HepG2 (cell line): Measurements from ENCODE around the gene KRTAP10-6. TPM values are rescaled to one million over a fixed set of nuclear protein-coding genes. Genes with fewer than 3 reads are reported as not detected.

Experiments used
- ATAC-seq: fragments of 200-7000 bp; cut with Tn5 transposase; 3 replicates; pipeline ENCODE4 v1.9.1; 2020; ENCODE audit warnings: mild to moderate bottlenecking, moderate library complexity
- BruUV-seq: library from RNA; stranded (reverse); fragments of 400-500 nt; replicated peaks from 2 replicates; lab custom pipeline; 2021; lab: Mats Ljungman, UMichigan
- CTCF ChIA-PET: fragments of 300-600 bp; formaldehyde crosslinking; extraction: SDS; loops from one replicate; lab custom pipeline; 2021; ENCODE audit warnings: low total read pairs, inconsistent platforms, low intra/inter-chr PET ratio; lab: Yijun Ruan, JAX
- POLR2A ChIA-PET: fragments of 350-600 bp; sonication (Branson Sonifier 250); formaldehyde crosslinking; loops from one replicate; lab custom pipeline; 2020; ENCODE audit warnings: antibody characterized with exemption, inconsistent platforms; lab: Yijun Ruan, JAX
- DNase-seq: peaks from one replicate; pipeline ENCODE4 v3.0.0-alpha.2; 2015; ENCODE audit warnings: low spot score
- FAIRE-seq: peaks from 3 replicates; lab custom pipeline; 2011; peaks lifted over from hg19 to GRCh38; lab: Jason Lieb, UNC
- H2AFZ ChIP-seq: one replicate; pipeline ENCODE4 v1.6.1; 2011; ENCODE audit warnings: low read length, inconsistent platforms
- H3K27ac ChIP-seq: fragments of 300-600 bp; 3 replicates; pipeline ENCODE4 v1.8.0; 2011; ENCODE audit warnings: mixed run types, mild to moderate bottlenecking, mixed read lengths, low read length, inconsistent platforms; ENCODE audit not compliant: insufficient read depth; ENCODE audit errors: extremely low read length
- H3K27me3 ChIP-seq, 2 experiments: fragments of 200-600 bp in 1 of 2; 2 replicates in 1 of 2; 3 replicates in 1 of 2; pipeline versions ENCODE4 v1.6.0 to v1.8.0; 2011; ENCODE audit warnings: low read length in 2 of 2, mild to moderate bottlenecking in 2 of 2, moderate library complexity in 2 of 2, inconsistent platforms in 1 of 2; ENCODE audit not compliant: insufficient read depth in 2 of 2, control insufficient read depth in 1 of 2
- H3K36me3 ChIP-seq, 2 experiments: fragments of 200-600 bp in 1 of 2; replicated peaks in 1 of 2; 2 replicates in 1 of 2; 3 replicates in 1 of 2; pipeline versions ENCODE4 v1.5.1 to v1.8.0; 2011; ENCODE audit warnings: low read length in 2 of 2, inconsistent platforms in 1 of 2; ENCODE audit not compliant: insufficient read depth in 2 of 2, control insufficient read depth in 1 of 2
- H3K4me1 ChIP-seq: 2 replicates; pipeline ENCODE4 v1.5.1; 2012; ENCODE audit warnings: low read length, inconsistent platforms; ENCODE audit not compliant: insufficient read depth
- H3K4me2 ChIP-seq: 2 replicates; pipeline ENCODE4 v1.6.0; 2011; ENCODE audit warnings: low read depth, low read length, inconsistent platforms
- H3K4me3 ChIP-seq, 3 experiments: fragments of 200-600 bp in 1 of 3; sonication (generic), shearing (Covaris generic) in 1 of 3; replicated peaks in 1 of 3; 2 replicates each; pipeline ENCODE4 v1.5.1; 2011 to 2016; ENCODE audit warnings: low read length in 3 of 3, inconsistent platforms in 2 of 3, low read depth in 2 of 3, mild to moderate bottlenecking in 2 of 3, control low read depth in 1 of 3, mixed read lengths in 1 of 3; ENCODE audit not compliant: insufficient read depth in 1 of 3
- H3K79me2 ChIP-seq: one replicate; pipeline ENCODE4 v1.6.1; 2011; ENCODE audit warnings: low read length, inconsistent platforms; ENCODE audit not compliant: insufficient read depth
- H3K9ac ChIP-seq: 2 replicates; pipeline ENCODE4 v1.6.0; 2011; ENCODE audit warnings: mild to moderate bottlenecking, low read depth, low read length, inconsistent platforms; ENCODE audit not compliant: insufficient read depth
- H3K9me3 ChIP-seq: 2 replicates; pipeline ENCODE4 v1.5.1; 2012; ENCODE audit warnings: mild to moderate bottlenecking, low read length
- H4K20me1 ChIP-seq: 2 replicates; pipeline ENCODE4 v1.6.0; 2011; ENCODE audit warnings: inconsistent platforms, mild to moderate bottlenecking, low read length, moderate library complexity; ENCODE audit not compliant: insufficient read depth
- MXI1 ChIP-seq: IDR thresholded peaks from 3 replicates; pipeline ENCODE4 v1.6.1; 2012; ENCODE audit warnings: low read depth, low read length, inconsistent platforms, borderline replicate concordance
- TCF7 ChIP-seq: sonication (generic); IDR thresholded peaks from 2 replicates; pipeline ENCODE4 v1.6.1; 2016; ENCODE audit warnings: antibody characterized with exemption, low read depth
- ZNF251 ChIP-seq: sonication (generic); formaldehyde crosslinking; IDR thresholded peaks from 2 replicates; pipeline ENCODE4 v1.9.0; 2021; ENCODE audit warnings: mild to moderate bottlenecking, missing genetic modification reagents
- WGBS: methylation state at CpG from one replicate; pipeline ENCODE4 v1.1.6; 2017; ENCODE audit warnings: low lambda C conversion rate; 5-methylcytosine and 5-hydroxymethylcytosine counted together
- in situ Hi-C: cut with HindIII; loops from 2 replicates; pipeline ENCODE4 v1.10.0; 2017; ENCODE audit warnings: low pct_unique_long_range_greater_than_20kb; ENCODE audit not compliant: extremely low pct_ligation_motif_present
- intact Hi-C: fragments of 100-400 bp; cut with micrococcal nuclease; formaldehyde crosslinking; loops from one replicate; pipeline ENCODE4 v1.10.0; 2022; ENCODE audit not compliant: unreplicated experiment
- polyA plus RNA-seq, 8 experiments: library from polyadenylated mRNA; depleted of rRNA in 3 of 8; stranded (reverse) in 7 of 8; unstranded in 1 of 8; fragments of >200 nt; fragmentation: Illumina TruSeq in 4 of 8; extraction: Trizol in 4 of 8; gene quantifications; 2 replicates each; pipeline versions ENCODE4 v1.2.1 to v1.2.3, GENCODE V29; 2011 to 2016; ENCODE audit warnings: low read depth in 4 of 8, missing spikeins in 1 of 8, mixed read lengths in 1 of 8; ENCODE audit not compliant: insufficient read depth in 1 of 8
- total RNA-seq, 5 experiments: library from RNA; depleted of rRNA; stranded (reverse); fragments of >200 nt; fragmentation: Illumina TruSeq; extraction: Trizol; gene quantifications; 2 replicates each; pipeline ENCODE4 v1.2.3, GENCODE V29; 2016; ENCODE audit warnings: low read depth in 1 of 5
- TF ChIP-seq, protein P1 (sequence below): sonication (generic); formaldehyde crosslinking; conservative IDR thresholded peaks from 2 replicates; pipeline ENCODE4 v1.4.0; 2020; ENCODE audit warnings: missing genetic modification reagents
- TF ChIP-seq, protein P2 (sequence below): IDR thresholded peaks from 2 replicates; pipeline ENCODE4 v1.6.1; 2016; ENCODE audit warnings: low read depth

KRTAP10-6 gene
- total and polyA plus RNA-seq, 2 of the 13 experiments (the other 11 are each of a cell fraction or from before 2014, with no cell fraction given) = not detected

DNA sequence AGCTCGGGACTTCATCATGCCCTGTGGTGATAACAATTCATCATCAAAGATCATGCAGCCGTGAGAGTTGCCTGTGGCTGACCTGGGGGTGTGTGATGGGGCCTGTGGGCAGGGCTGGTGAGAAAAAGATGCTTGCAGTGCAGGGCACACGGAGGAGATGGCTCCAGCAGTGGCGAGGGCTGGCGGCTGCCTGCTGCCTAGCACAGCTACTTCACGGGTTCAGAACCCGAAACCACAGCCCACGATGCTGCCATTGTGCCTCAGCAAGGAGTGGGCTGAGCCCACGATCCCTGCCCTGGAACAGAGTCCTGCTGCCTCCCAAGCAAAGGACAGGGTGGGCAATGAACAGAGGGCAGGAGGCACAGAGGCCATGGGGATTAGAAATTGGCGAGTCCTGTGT is 34.0 kb upstream of the KRTAP10-6 start:
- Histone ChIP-seq H3K27ac (no peak overlapping the region), H3K27me3 (0 out of 5 replicates have a peak, but pooled peaks cover 0 to 6% of the 10 kb centered on the region in 2 experiments), H3K4me1 (no peaks in the 10 kb centered on the region), H3K9me3 (peaks cover 21% of the 10 kb centered on the region), H3K9ac (no peak overlapping the region), H4K20me1 (no peaks in the 10 kb centered on the region), H3K79me2 (no peaks in the 10 kb centered on the region), H2AFZ (no peak overlapping the region), H3K36me3 (no peaks in the 10 kb centered on the region), H3K4me3 (no peak overlapping the region), H3K4me2 (no peak overlapping the region)
- ChIA-PET POLR2A (no interaction called here), CTCF (no interaction called here)
- in situ Hi-C loops = no loop called here
- intact Hi-C loops = no loop called here
- FAIRE-seq (no peak), ATAC-seq (no peak), DNase-seq (no peak)
- WGBS = 43% methylated on average over 8 of the region's 10 CpGs
- TF ChIP-seq MXI1 (no peak), TCF7 (no peak)
- TF ChIP-seq, protein P1, sequence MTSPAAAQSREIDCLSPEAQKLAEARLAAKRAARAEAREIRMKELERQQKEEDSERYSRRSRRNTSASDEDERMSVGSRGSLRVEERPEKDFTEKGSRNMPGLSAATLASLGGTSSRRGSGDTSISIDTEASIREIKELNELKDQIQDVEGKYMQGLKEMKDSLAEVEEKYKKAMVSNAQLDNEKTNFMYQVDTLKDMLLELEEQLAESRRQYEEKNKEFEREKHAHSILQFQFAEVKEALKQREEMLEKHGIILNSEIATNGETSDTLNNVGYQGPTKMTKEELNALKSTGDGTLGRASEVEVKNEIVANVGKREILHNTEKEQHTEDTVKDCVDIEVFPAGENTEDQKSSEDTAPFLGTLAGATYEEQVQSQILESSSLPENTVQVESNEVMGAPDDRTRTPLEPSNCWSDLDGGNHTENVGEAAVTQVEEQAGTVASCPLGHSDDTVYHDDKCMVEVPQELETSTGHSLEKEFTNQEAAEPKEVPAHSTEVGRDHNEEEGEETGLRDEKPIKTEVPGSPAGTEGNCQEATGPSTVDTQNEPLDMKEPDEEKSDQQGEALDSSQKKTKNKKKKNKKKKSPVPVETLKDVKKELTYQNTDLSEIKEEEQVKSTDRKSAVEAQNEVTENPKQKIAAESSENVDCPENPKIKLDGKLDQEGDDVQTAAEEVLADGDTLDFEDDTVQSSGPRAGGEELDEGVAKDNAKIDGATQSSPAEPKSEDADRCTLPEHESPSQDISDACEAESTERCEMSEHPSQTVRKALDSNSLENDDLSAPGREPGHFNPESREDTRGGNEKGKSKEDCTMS (CRISPR knock-in tag) = no peak
- BruUV-seq = no TSS peak

DNA sequence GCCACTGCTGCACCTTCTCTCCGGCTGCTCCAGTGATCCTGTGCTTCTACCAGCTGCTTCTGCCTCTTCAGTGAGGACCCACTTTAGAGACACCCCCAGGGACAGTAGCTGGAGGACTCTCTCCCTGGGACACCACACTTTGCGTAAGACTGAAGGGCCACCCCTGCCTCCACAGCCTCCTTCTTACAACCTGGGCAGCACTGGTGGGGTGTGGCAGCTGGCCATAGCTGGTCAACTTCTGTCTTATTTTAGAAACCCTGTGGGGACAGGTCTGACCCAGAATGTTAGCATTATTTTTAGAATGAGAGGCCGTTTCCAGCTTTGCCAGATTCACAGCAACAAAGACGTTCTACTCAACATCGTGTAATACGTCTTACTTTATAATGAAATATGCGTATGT is 33.5 kb upstream of the KRTAP10-6 start:
- Histone ChIP-seq H3K79me2 (no peaks in the 10 kb centered on the region), H3K9ac (no peak overlapping the region), H3K36me3 (no peaks in the 10 kb centered on the region), H2AFZ (no peak overlapping the region), H3K27me3 (0 out of 5 replicates have a peak, but pooled peaks cover 0 to 6% of the 10 kb centered on the region in 2 experiments), H3K9me3 (peaks cover 16% of the 10 kb centered on the region), H3K4me1 (no peaks in the 10 kb centered on the region), H3K4me3 (no peak overlapping the region), H3K27ac (no peak overlapping the region), H4K20me1 (no peaks in the 10 kb centered on the region), H3K4me2 (no peak overlapping the region)
- intact Hi-C loops (no loop called here), in situ Hi-C loops (no loop called here)
- DNase-seq = no peak
- BruUV-seq = no TSS peak
- ChIA-PET CTCF (no interaction called here), POLR2A (no interaction called here)
- TF ChIP-seq, protein P2, sequence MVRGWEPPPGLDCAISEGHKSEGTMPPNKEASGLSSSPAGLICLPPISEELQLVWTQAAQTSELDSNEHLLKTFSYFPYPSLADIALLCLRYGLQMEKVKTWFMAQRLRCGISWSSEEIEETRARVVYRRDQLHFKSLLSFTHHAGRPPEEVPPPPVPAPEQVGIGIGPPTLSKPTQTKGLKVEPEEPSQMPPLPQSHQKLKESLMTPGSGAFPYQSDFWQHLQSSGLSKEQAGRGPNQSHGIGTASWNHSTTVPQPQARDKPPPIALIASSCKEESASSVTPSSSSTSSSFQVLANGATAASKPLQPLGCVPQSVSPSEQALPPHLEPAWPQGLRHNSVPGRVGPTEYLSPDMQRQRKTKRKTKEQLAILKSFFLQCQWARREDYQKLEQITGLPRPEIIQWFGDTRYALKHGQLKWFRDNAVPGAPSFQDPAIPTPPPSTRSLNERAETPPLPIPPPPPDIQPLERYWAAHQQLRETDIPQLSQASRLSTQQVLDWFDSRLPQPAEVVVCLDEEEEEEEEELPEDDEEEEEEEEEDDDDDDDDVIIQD (CRISPR knock-in tag) = no peak
- no peak for TF ChIP-seq ZNF251 (CRISPR knock-in tag)
- no peak for ATAC-seq
- no peak for FAIRE-seq
- whole genome bisulfite sequencing = 48% methylated on average over 6 of the region's 7 CpGs
